ENCODE results near the gene CPA5. TPM values are rescaled to one million over a fixed set of nuclear protein-coding genes. Genes with fewer than 3 reads are reported as not detected.

CPA5 gene
- total RNA-seq, 1 experiment from 2014 or later, result 0.06 TPM

DNA sequence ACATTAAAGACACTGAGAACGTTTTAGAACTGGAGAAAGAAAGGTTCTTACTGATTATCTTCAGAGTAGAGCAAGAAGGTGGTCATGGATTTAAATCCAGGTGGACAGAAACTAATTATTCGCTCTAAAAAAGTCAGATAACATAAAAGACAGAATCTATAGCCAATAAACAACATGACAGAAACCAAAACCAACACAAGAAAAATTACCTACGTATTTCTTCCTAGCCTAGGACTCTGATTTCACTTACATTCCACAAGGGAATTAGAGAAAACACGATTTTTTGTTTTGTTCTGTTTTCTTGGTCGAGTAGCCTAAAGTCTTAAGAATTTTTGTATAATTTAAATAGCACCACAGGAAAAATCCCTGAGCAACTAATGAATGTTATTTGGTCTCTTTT, 50.8 kb downstream of the CPA5 start:
- no peak for DNase-seq (ENCODE audit: low read depth)

DNA sequence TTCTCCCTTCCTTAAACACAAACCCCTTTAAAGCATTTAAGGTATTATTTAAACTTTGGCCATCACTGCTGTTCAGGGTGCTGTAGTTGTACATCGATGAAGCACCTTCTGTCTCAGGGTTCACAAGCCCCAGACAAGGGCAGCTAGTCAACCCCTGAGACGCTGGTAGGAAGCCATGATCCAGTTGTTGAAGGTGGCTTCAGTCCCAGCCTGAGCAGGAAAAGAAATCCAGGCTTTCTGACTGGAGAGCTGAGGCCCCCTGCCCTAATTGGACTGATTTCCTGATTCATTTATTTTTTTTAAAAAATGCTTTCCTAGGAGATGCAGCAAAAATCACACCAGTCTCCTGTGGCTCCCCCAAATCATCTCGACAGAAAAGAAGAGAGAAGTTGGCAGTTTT, 51.5 kb downstream of the CPA5 start:
- DNase-seq (ENCODE audit: low read depth), result no peak

GRCh38 chr7:130397051-130397757, 52.6 kb downstream of the CPA5 start:
- DNase-seq (ENCODE audit: low read depth), result no peak

GRCh38 chr7:130397758-130398073, 53.1 kb downstream of the CPA5 start:
- no peak for DNase-seq (ENCODE audit: low read depth)

DNA sequence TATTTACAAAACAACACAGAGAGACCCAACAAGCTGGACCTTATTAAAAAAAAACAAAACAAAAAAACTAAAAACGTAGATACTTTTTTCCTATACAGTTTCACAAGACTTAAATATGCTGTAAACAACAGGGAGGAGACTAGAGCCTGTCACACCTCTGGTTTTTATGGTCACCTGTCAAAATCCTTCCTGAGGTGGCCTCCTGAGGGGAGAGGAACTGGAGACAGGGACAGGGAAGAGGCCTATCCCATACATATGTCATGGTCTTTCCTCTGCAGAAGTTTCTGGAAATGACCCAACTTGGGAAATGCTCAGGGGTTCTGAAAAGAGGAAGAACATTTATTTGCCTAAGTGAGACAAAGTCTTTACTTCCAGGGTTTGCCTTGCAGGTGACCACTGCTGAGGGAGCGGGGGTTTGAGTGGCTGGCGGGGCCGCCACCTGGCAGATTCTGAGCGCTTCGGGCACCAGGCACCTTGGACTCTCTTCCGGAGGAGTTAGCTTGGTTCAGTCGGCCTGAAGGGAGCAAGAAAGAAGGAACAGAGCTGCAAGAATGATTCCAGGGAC, 54.0 kb downstream of the CPA5 start:
- DNase-seq (ENCODE audit: low read depth), result no peak

DNA sequence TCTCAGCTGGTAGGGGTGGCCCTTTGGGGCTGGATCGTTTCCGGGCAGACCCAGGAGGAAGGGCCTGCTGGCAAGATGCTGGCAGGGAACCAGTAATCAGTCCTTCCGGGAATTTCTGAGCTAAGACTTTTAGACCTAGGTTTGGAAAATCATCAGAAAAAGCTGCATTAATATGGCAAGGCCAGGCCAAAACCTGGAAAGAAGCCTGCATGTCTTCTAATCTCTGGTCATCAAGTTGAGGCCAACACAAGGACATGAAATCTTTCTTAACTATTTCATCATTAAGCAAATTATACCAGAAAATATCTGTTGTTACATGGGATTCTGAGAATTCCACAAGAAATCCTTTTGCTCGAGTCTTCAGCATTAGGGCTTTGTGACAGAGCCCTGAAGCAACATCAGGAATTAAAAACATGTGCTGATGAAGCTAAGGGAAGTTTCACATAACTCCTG, 55.5 kb downstream of the CPA5 start:
- DNase-seq (ENCODE audit: low read depth), result no peak

DNA sequence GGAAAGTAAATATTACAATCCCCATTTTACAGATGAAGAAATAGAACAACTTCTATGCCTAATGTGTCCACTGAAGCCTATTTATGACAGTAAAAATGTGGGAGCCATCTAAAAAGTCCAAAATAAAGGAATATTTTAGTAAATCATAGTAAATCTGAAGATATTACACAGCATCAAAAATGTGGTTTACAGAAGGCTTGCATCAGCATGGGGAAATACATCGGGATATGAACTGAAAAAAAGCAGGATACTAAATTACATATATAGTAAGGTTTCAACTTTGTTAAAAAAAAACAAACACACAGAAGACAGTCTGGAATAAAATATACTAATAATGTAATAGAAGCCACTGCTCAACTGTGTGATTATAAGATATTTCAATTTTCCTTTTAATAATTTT, 56.5 kb downstream of the CPA5 start:
- DNase-seq (ENCODE audit: low read depth), result no peak

- no peak for DNase-seq (ENCODE audit: low read depth)
Measured at GRCh38 chr7:130401578-130401977, 57.0 kb downstream of the CPA5 start.

GRCh38 chr7:130405003-130405402, 60.4 kb downstream of the CPA5 start:
- no peak for DNase-seq (ENCODE audit: low read depth)

GRCh38 chr7:130409067-130409711, 64.6 kb downstream of the CPA5 start:
- DNase-seq (ENCODE audit: low read depth), result no peak

DNA sequence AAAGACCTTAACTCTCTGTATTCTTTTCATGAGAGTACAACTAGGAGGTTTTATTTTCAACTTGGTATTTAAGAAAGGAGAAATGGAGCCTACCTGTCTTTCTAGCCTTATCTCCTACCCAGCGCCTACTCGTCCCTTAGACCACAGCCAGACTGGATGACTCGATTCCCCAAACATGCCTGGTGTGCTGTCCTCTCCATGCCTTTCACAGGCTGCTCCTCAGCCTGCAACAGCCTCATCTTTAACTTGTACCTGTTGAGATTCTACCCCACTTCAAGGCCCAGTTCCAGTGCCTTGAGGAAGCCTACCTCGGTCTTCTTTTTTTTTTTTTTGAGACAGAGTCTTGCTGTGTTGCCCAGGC, 65.1 kb downstream of the CPA5 start:
- DNase-seq (ENCODE audit: low read depth), result no peak

DNA sequence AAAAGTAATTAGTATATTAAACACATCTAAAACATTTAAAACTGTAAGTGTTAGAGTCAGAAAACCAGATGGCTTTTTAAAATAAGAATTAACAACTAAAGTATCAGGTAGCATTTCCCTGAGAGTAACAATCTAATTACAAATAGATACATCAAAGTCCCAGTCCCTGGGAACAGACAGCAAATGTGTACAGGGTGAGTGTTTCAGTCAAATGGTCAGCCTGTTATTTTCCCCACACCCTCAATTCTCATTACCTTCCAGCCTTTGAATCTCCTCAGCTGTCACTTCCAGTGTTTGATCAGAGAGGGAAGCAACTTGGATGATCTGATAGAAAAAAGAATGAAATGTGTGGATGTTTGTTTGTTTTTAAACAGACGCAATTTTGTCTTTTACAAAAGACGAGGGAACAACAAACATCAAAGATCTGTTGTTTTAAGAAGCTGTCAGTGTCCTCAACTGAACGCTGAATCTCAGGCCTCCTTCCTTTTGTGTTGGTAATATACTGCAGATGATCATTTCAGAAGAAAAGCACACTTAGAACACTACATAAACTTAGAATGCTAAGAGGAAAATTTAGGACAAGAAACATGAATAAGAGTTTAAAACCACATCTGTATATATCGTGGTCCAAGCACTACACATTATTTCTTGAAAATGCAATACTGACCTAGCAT, 66.4 kb downstream of the CPA5 start:
- DNase-seq (ENCODE audit: low read depth), result no peak

- no peak for DNase-seq (ENCODE audit: low read depth)
Measured at GRCh38 chr7:130413201-130413600, 68.6 kb downstream of the CPA5 start.

DNA sequence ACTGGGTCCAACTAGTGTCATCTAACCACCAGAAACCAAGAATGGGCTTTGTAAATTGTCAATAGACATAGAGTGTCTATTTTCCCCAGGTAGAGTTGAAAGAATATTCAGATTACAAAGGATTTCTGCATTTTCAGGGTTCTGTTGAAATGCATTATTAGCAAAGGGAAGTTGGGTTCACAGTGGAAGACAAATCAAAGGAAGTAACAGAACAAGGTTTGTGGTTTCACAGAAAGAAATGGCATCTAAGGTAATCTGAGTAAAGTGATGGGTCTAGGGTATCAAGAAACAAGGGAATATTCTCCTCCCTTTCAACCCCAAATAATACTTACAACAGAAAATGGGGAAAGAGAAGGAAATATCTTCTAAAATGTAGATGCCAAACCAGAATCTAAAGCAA, 70.4 kb downstream of the CPA5 start:
- DNase-seq (ENCODE audit: low read depth), result no peak

DNA sequence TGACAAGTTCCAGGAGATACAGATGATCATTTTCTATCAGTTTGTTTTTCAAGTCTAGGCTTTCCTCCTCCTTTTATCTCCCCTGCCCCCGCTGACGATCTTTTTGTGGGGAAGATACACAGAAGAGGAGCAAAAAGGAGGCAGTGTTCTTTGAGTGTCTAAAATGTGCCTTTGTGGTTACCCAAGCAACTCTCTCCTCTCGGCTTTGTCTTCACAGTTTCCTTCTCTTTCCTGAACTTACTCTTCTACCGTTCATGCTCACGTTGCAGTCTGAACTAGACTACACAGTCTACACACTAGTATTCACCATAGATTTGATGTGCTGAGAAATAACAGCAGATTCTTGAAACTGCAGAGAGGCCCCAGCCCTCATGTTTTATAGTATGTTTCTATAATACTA, 72.6 kb downstream of the CPA5 start:
- no peak for DNase-seq (ENCODE audit: low read depth)

DNA sequence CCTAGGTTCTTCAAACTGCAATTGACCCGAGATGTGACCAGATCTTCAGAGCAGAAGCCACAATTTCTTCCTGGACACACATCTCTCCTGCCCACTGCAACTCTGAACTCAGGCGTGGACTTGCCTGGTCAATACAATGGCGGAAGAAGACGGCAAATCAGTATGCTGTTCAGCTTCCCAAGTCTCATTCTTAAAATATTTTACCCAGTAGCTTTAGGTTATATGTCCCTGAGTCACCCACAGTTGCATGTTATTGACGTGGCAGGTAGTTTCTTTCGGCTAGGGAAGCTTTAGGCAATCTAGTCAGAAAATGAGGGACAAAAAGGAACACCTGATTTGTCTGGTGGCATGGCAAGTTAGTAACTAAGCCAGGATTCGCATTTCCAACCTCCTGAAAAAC, 73.7 kb downstream of the CPA5 start:
- DNase-seq (ENCODE audit: low read depth), result no peak

Other genes starting within 250 kb of the CPA5 start
- 23.5 and 24.6 TPM in 2 replicates for gene TMEM209, start 139.4 kb upstream of the CPA5 start, total RNA-seq (2014; rRNA removed)
- 0.11 and 0.13 TPM in 2 replicates for gene SSMEM1, start 137.0 kb upstream of the CPA5 start, total RNA-seq (2014; rRNA removed)
- not detected in 2 replicates for gene CPA2, start 78.0 kb upstream of the CPA5 start, total RNA-seq (2014; rRNA removed)
- 90.5 and 118 TPM in 2 replicates for gene CPA4, start 51.7 kb upstream of the CPA5 start, total RNA-seq (2014; rRNA removed)
- 0.23 TPM in 1 of 2 replicates, not detected in the other for gene CPA1, start 35.7 kb downstream of the CPA5 start, total RNA-seq (2014; rRNA removed)
- gene CEP41, start 96.2 kb downstream of the CPA5 start, total RNA-seq (2014; rRNA removed), result 33.3 and 34.8 TPM in 2 replicates
- gene MEST, start 147.3 kb downstream of the CPA5 start, total RNA-seq (2014; rRNA removed), result 197 and 202 TPM in 2 replicates